NCI-H526 (cell line): Measurements from ENCODE around the gene CHSY1.
"Not testable (repeated sequence)": the region's sequence is repeated elsewhere in the genome, so short reads cannot be mapped to it uniquely, and the experiment has no call there.

Experiments
- DNase-seq, 2 experiments: peaks; one replicate each; lab custom pipeline; 2025; lab: John Stamatoyannopoulos, UW

The CHSY1 gene, protein sequence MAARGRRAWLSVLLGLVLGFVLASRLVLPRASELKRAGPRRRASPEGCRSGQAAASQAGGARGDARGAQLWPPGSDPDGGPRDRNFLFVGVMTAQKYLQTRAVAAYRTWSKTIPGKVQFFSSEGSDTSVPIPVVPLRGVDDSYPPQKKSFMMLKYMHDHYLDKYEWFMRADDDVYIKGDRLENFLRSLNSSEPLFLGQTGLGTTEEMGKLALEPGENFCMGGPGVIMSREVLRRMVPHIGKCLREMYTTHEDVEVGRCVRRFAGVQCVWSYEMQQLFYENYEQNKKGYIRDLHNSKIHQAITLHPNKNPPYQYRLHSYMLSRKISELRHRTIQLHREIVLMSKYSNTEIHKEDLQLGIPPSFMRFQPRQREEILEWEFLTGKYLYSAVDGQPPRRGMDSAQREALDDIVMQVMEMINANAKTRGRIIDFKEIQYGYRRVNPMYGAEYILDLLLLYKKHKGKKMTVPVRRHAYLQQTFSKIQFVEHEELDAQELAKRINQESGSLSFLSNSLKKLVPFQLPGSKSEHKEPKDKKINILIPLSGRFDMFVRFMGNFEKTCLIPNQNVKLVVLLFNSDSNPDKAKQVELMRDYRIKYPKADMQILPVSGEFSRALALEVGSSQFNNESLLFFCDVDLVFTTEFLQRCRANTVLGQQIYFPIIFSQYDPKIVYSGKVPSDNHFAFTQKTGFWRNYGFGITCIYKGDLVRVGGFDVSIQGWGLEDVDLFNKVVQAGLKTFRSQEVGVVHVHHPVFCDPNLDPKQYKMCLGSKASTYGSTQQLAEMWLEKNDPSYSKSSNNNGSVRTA

DNA sequence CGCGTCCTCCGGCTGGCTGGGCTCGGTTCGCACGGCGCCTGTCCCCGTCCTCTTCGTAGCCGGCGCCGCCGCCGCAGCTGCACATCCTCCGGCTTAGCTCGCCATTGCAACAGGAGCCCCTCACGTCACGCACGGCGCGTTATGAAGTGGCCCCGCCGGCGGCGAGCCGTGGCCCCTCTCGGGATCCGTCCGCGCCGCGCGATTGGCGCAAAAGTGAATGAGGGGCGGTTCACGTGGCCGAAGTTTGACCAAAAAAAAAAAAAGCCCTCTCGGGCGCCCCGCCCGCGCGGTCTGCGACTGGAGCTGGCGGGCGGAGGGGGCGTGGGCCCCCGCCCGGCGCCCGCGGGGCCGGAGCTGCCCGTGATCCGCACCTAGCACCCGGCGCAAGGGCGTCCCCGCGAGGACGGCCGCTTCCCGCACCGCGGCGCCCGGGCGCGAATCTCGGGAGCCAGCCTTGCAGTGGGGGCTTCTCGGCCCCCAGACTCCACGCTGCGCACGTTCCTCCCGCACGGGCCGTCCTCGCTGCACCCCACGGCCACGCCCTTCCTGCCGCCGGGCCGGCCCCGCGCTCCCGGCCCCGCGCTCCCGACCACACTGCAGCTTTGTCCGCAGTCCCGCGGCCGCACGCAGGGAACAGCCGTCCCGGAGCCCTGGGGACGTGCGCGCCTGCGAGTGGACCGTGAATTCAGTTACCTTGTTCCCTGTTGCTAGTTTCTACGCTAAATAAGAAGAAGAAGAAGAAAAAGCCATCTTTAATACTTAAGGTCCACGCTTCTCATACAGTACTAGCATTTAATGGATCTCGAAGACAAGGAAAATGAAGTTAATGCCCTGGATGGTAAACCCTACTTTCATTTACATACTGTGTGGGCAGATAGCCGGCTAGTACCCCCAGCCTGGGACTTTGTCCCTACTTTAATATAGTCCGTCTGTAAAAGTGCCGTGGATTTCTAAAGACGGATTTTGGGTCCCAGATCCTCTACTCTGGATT lies at the start of gene CHSY1:
Gene CHSY1 (minus strand): TSS at position 219 of the 991 bp plus-strand sequence. CDS start 592 bp downstream, outside the sequence.
- DNase-seq: peak; percentile 55 to 87

DNA sequence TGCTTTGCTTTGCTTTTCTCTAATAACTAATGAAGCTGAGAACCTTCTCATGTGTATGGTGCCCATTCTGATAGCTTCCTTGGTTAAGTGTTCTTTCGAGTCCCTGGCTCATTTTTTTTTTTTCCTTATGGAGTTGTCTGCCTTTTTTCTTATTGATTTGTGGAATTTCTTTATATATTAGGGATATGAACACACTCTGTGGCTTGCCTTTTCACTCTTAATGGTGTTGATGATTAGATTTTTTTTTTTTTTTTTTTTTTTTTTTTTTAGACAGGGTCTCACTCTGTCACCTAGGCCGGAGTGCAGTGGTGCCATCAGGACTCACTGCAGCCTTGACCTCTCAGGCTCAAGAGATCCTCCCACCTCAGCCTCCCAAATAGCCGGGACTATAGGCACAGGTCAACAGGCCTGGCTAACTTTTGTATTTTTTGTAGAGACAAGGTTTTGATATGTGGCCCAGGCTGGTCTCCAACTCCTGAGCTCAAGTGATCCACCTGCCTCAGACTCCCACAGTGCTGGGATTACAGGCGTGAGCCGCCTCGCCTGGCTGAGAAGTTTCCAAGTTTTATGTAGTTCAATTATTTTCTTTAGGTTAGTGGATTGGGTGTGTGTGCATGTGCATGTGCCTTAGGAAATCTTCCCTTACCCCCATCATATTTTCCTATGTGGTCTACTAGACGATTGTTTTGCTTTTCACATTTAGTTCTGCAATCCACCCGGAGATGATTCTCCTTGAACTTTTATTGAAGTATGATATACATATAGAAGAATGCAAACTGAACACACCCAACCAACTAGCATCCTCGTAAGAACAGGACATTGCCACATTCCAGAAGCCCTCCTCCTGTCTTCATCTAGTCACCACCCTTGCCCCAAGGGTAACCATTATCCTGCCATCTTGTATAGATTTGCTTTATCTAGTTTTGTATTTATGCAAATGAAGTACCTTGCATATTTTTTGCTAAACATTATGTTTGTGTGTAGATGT lies 44.9 kb upstream of the CHSY1 start:
- DNase-seq: peak in 1 of 2 experiments; percentile 14

DNA sequence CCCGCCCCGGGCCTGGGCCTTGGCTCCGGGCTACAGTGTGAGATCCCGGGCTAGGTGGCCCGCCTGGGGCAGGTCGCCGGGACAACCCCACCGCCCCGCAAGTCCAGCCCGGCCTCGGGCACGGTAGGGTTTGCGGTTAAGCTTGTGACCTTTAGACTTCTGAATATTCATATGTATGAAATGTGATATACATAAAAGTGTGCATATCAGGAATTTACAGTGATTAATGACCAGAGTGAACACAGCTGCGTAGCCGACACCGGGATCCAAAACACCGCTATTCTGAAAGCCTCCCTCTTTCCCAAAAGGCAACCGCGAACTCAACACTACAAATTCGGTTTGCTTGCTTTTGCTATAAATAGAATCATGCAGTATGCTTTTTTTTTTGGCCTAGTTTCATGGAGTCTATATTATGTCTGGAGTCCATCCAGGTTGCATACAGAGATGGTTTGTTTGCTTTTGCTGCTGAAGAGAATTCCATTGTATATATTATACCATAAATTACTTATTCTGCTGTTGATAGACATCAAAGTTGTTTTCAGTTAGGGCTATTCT lies 43.8 kb upstream of the CHSY1 start:
- peak; percentile 65 to 83 for DNase-seq

DNA sequence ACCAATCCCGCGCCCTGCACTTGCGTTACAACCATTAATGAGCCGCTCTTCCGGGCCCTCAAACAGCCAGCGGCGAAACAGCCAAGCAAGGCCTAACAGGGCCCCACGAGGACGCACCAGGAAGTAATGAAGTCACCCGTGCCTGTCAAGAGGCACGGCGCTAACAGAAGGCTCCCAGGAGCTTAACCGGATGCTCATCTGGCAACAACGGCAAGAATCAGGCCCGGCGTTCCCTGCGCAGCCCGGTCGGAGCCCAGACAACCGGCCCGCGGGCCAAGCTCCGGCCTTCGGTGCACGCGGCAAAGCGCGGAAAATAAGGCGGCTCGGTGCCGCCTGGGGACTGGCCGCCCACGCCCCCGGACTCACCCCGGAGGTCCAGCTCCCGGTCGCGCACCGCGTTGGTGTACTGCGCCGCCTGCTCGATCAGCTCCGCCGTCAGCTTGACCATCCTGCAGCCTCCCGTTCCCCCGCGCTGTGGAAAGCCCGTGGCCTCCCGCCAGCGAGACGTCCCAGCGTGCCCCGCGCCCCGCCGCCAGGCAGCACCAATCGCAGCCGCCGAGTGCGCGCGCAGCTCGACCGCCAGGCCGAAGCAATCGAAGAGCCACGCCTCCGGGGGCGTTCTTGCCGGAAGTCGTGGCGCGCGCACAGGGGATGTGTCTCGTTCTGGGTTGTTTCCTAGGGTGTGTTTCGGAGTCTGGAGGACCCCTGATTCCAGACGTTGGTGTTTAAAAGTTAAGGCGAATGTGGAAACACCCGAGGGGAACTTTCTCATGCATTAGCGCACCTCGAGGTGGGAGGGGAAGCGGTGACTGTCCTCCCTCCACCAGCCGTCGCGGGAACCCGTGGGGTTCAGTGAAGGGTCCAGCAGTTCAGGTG lies 43.1 kb upstream of the CHSY1 start, which contains the start of gene SNRPA1:
Gene SNRPA1 (minus strand): TSS at position 518 of the 876 bp plus-strand sequence. CDS start 70 bp downstream, at position 448.
- DNase-seq: peak; percentile 82 to 98

DNA sequence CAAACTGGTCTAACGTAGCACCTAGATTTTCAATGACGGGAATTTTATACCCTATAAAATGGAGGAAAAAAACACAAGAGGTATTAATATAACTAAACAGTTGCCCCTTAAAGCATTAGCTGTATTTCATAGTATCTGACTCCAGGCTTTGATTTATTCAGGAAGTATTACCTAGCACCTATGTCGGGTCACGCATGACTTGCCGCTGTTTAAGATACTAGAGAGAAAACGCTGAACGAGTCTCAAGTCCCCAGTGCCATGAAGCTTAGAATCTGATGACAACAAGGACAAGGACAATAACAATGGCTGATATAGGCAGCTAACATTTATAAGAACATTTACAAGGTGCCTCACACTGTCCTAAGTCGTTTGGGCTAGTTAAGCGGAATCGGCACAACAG lies 41.3 kb upstream of the CHSY1 start:
- DNase-seq: peak in 1 of 2 experiments; percentile 17

DNA sequence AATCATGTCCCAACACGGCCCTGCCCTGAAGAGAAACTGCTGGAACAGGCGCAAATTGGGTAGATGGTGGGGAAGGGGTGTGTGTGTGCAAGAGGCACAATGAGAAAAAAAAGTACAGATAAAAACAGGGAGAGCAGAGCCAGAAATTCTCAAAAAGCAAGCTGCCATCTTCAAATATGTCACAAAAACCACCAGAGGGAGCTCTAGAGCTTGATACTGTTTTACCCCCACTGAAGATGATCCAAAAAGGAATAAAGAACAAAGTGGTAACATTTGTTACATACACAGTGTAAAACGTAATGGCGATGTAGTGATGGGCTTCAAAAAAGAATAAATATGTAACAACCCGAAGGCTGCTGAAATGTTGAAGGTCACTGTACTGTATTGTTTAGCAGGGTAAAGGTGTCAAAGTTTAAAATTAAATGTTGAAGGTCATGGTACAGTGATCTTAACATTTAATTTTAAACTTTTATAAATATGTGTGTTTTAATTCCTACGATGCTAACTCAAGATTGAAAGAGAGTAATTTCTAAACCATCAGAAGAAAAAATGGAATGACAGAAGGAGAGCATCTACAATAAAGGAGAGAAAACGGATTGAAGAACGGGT lies 37.2 kb upstream of the CHSY1 start:
- peak in 1 of 2 experiments; percentile 69 for DNase-seq

DNA sequence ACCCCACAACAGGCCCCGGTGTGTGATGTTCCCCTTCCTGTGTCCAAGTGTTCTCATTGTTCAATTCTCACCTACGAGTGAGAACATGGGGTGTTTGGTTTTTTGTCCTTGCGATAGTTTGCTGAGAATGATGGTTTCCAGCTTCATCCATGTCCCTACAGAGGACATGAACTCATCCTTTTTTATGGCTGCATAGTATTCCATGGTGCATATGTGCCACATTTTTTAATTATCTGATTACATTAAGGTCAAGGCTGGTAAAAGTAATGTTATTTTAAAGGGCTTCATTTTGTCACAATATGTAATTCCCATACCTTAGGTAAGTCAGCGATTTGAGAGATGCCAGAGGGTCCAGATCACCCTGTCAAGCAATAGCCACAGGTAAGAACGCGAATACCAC lies 35.5 kb upstream of the CHSY1 start:
- DNase-seq: not testable (repeated sequence)

DNA sequence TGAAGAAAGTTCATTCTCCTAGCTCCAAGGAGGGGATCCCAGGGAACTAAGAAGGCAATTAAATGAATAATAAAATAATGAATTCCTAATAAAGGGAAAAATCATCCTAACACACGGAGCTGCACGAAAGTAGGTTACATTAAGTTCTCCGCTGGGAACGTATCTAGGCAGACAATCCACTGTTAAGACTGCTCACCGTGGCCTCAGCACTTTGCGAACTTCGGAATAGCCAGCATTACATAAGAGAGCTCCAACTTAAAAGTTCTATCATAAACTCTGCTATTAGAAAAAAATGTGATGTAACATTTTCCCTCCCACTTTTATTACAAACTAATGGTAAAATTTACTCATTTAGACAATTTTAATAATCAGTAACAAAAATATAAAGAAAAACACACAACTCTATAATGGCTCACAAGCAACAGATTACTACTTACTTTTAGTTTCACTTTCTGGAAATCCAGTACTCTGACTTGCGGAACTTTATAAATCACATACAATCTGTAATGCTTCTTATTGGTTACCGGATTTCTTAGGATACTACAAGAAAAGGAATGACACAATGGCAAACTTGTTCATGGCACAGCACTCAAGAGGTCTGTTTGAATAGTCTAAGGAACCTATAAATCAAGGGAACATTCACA lies 34.7 kb upstream of the CHSY1 start:
- no peak for DNase-seq

DNA sequence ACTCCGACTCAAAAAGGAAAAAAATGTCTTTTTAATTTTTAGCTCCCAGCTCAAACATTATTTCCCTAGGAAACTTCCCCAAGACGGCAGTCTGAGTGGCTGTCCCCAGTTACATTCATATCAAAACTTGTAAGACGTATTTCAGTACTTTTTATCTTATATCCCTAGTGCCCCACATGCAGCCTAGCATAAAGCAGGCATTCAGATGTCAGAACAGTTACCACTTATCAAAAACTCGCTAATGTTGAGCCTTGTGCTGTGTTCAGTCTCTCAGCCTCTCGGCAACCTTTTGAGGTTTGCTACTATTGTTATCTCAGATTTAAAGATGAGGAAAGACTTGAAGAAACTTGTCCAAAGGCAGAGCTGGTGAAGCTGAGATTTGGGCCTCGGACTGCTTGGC lies 32.1 kb upstream of the CHSY1 start:
- no peak for DNase-seq

DNA sequence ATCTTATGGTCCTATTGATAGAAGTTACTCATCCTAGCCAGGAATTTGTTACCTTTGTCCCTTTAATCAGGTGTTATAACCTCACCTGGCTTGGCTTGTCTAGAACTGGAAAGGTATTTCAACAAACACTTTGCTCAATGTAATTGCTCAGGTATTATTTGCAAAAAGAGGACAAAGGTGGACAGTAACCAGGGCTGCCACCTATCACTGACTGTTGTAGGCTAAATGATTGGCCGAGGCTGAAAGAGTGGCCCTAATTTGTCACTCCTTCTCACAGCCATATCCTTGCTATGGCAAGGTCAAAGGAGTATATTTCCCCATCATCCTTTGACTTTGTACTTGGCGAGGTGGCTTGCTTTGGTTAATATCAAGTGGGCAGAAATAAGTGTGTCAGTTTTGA lies 28.2 kb upstream of the CHSY1 start:
- DNase-seq: no peak

DNA sequence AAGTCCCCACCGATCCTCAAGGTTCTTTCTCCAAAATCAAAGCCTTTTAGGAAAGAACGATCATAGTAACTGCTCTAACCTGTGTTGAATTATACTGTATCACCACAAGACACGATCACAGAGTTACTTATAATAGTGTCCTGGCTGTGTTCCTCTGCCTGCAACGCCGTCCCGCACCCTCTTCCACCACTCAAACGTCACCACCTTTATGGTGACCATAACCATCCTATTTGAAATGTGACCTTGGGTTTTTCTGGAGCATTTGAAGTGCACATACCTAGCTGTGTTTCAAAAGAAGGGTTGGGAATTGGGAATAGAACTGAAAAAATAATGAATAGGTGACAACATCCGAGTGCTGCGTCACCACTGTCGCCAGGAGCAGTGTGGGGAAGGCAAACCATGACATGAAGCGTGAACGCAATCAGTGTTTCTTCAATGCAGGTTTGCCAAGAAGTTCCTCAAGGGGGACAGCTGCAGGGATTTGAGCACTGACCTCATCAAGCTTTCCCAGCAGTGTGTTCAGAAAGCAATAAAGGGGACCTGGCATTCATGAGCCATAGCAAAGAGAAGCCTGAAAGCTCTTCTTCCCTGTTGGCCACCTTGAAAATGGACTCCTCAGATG lies 26.2 kb upstream of the CHSY1 start:
- no peak for DNase-seq

DNA sequence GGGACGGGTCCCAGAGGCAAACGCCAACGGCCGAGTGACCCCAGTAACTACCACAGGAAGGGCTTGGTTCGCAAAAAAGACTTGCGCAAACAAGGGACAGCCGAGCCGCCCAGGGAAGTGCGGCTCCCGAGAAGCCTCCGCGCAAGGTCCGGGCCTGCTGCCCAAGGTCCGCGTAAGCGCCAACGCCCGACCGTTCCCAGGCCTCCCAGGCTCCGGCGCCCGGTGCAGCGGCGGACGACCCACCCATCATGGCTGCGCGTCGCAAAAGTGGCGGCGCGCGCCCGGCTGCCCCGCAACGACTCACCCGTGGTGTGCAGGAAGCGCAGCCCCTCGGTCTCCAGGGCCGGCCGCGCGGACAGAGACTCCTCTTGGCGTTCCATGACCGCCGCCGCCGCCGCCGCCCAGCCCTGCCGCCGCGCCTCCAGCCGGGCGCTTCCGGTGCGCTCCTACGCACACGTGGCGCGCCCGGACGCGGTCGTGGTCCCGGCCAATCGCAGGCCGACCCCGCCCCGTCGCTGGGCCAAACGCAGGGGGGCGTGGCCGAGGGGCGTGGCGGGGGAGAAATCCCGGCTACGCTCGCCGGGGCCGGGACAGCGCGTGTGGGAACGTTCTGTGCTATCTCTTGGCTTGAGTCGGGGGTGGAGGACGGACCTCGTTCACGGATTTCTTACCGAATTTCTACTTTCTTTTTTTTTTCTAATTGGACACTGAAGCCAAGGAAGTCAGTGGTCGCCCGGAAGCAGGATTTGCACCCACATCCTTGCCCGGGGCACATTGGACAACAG lies 25.4 kb upstream of the CHSY1 start, which contains the start of gene SELENOS:
Gene SELENOS (minus strand): TSS at position 448 of the 785 bp plus-strand sequence. CDS start 68 bp downstream, at position 380.
- DNase-seq: peak; percentile 37 to 95

DNA sequence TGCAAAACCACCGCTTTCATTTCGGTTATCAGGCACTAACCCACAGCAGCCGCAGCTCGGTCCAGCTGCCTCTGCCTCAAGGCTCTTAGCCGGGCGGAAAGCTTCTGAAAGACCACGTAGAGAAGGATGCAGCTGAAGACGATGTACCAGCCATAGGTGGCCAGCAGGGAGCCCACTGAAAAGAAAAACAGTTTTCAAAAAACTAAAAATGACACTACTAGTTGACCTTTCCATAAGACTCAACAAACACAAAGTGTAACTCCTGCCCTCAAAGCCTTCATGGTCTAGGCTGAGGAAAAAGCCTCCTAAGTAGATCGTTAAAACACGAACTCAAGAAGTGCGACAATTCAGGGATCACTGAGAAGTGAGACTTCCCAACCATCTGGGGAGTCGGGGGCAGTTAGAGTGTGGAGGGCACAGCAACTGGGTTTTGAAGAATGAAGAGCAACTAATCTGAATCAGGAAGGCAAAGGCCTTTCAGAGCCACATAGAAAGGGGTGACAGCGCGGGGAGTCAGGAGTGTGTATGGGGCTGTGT lies 24.7 kb upstream of the CHSY1 start:
- peak in 1 of 2 experiments; percentile 54 for DNase-seq

DNA sequence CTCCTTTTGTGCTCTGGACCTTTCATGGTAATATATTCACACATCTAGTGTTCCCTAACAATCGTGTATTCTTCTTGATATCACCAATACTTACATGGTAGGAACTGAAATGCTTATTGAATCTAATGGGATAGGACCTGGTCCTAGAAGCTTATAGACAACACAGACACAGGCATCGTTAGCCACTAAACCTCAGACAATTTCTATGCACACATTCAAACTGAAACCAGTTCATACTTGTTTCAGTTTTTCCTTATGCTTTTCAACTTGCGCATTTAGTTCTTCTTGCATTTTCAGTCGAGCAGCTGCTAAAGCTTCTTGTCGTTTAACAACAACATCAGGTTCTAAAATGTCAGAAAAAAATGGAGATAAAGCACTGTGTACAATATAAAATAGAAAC lies 23.2 kb upstream of the CHSY1 start:
- no peak for DNase-seq

DNA sequence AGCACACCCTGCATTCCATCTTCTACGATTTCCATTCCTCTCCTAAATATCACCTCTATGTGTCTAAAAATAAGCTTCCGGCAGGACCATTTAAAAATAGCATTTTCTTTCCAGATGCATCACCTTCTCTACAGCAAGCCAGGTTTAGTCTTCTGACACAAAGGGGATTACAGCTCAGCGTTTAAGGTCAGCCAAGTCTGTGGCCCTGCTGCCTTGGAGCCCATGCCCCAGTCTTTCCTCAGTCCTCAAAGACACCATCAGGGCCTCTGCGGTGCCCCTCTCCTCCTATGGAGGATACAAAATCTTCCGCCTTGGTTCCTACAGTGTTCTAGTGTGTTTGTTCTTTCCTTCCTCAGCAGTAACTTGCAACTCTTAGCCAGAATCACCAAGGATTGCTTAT lies 21.7 kb upstream of the CHSY1 start:
- DNase-seq: no peak

DNA sequence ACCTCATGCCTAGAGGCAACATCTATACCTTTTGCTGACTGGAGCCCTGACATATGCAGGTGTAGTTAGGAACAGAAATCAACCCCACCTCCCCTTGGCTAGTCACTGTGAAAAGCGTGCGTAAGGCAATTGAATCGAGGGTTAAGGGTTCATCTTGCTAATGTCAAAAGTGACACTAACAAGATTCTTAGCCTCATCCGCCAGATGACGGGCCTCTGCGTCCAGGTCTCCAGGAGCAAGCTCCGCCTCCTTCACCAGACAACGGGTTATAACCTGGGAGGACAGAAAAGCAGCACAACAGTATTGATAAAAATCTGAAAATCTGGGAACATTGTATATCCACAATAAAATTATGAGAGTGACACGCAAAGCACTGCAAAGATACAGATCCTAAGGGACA lies 20.7 kb upstream of the CHSY1 start:
- DNase-seq: no peak
